ENCODE results near the gene ADAMTSL3. TPM values are rescaled to one million over a fixed set of nuclear protein-coding genes. Genes with fewer than 3 reads are reported as not detected.

Gene ADAMTSL3
- total RNA-seq, 4 donors from 2014 or later: 16.2 to 19.7 (median 19.3) TPM

DNA sequence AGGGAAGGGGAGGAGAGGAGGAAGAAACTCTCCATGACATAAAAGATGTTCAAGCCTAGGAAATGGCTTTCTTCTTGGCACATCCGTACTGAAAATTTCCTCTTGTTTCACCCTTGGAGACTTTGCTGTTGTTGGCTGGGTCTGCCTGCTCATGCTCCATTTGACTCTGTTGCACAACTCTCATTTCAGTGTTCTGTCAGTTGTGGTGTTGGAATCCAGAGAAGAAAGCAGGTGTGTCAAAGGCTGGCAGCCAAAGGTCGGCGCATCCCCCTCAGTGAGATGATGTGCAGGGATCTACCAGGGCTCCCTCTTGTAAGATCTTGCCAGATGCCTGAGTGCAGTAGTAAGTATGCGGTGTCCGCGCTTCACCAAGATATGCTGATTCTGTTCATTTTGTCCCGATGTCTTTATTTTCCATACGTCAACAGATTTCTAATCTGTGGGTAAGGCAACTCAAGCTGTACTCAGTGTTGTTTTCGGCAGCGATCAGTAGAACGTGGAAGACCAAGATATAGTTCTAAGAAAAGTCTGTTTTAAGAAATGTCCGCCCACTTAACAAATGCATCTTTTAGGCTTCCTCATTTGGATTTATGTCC is 316.5 kb downstream of the ADAMTSL3 start:
- Histone ChIP-seq H3K4me1 (no peaks in the 10 kb centered on the region), H3K27me3 (no peaks in the 10 kb centered on the region), H3K4me3 (no peak overlapping the region), H3K27ac (no peak overlapping the region), H3K9me3 (peaks cover 0 to 24% (median 2%) of the 10 kb centered on the region in 4 donors), H3K36me3 (no peaks in the 10 kb centered on the region)
- TF ChIP-seq EP300 (IDR thresholded peaks at IDR 0.05) (peak in 1 of 2 donors; percentile 53), POLR2A (IDR thresholded peaks at IDR 0.05) (no peak)
- TF ChIP-seq, protein P1, sequence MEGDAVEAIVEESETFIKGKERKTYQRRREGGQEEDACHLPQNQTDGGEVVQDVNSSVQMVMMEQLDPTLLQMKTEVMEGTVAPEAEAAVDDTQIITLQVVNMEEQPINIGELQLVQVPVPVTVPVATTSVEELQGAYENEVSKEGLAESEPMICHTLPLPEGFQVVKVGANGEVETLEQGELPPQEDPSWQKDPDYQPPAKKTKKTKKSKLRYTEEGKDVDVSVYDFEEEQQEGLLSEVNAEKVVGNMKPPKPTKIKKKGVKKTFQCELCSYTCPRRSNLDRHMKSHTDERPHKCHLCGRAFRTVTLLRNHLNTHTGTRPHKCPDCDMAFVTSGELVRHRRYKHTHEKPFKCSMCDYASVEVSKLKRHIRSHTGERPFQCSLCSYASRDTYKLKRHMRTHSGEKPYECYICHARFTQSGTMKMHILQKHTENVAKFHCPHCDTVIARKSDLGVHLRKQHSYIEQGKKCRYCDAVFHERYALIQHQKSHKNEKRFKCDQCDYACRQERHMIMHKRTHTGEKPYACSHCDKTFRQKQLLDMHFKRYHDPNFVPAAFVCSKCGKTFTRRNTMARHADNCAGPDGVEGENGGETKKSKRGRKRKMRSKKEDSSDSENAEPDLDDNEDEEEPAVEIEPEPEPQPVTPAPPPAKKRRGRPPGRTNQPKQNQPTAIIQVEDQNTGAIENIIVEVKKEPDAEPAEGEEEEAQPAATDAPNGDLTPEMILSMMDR (IDR thresholded peaks at IDR 0.05): no peak
- WGBS, 2 donors: 86 to 87% methylated on average over 12 of the region's 12 CpGs
- peak in 1 of 2 donors; percentile 38 for DNase-seq (ENCODE audit: low spot score in 2 of 2)

DNA sequence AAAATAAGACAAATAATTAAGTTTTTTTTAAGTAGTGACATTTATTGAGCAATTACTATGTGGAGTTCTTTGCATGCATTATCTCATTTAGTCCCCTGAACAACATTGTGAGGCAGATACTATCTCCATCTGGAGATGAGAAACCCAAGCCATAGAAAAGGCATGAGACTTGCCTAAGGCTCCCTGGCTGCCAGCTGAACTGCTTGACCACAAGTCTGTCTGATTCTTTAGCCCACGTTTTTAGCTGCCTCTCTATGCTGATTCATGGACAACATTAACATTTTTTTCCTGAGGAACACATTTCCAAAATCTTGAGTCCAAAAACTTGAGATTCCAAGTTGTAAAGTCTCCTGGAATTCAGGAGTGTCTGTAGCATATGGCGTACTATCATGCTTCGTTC is 318.1 kb downstream of the ADAMTSL3 start:
- no peak for DNase-seq (ENCODE audit: low spot score in 2 of 2)
- Histone ChIP-seq H3K9me3 (peaks cover 0 to 25% (median 0%) of the 10 kb centered on the region in 4 donors), H3K27ac (peak overlapping the region in 1 of 4 donors; percentile 33), H3K27me3 (no peaks in the 10 kb centered on the region), H3K36me3 (no peaks in the 10 kb centered on the region), H3K4me1 (no peaks in the 10 kb centered on the region), H3K4me3 (no peak overlapping the region)
- TF ChIP-seq POLR2A (IDR thresholded peaks at IDR 0.05) (no peak), EP300 (IDR thresholded peaks at IDR 0.05) (no peak)
- TF ChIP-seq, protein P1 (IDR thresholded peaks at IDR 0.05): no peak
- WGBS, 2 donors: 46 to 47% methylated on average over 3 of the region's 3 CpGs

DNA sequence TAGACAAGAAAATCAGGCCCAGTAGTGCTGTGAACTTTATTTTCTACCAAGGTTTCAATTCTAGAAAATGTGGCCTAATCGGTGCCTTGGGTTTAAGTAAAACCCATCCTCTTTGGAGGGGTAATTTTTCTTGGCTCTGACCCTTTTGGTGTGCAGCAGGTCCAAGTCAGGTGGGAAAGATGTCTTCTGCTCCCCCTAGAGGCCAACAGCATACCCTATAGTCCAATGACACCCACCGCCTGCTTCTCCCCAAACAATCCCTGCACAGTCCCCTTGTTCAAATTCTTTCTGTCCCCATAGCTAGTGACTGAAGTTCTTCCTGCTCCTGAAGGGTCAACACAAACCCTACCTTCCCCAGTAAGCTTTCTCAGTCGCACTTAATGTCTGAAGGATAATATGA is 319.9 kb downstream of the ADAMTSL3 start:
- 94 to 96% methylated on average over 3 of the region's 3 CpGs for WGBS, 2 donors
- no peak for DNase-seq (ENCODE audit: low spot score in 2 of 2)
- Histone ChIP-seq H3K4me1 (no peaks in the 10 kb centered on the region), H3K4me3 (no peak overlapping the region), H3K9me3 (peaks cover 0 to 15% (median 0%) of the 10 kb centered on the region in 4 donors), H3K27ac (no peak overlapping the region), H3K36me3 (no peaks in the 10 kb centered on the region), H3K27me3 (no peaks in the 10 kb centered on the region)
- TF ChIP-seq, protein P1 (IDR thresholded peaks at IDR 0.05): no peak
- TF ChIP-seq POLR2A (IDR thresholded peaks at IDR 0.05) (no peak), EP300 (IDR thresholded peaks at IDR 0.05) (no peak)

DNA sequence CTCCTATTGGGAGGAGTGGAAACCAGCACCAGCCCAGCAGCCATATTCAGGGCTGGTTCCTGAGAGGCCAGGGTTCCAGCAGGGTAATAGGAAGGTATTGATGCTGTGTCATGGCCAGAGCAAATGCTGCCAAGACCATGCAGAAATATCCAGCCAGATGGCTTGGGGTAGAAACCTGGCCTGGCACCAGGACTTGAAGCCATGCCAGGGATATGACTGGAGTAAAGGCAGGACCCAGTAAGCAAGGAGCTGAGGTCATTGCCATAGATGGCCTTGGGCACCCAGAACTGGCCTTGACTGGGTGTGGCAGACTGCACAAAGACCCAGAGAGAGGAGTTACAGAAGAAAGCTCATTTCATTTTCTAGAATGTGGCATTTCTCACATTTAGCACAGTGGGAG is 324.1 kb downstream of the ADAMTSL3 start:
- Histone ChIP-seq H3K4me1 (no peaks in the 10 kb centered on the region), H3K4me3 (no peak overlapping the region), H3K27me3 (no peaks in the 10 kb centered on the region), H3K36me3 (no peaks in the 10 kb centered on the region), H3K27ac (no peak overlapping the region), H3K9me3 (peaks cover 0 to 14% (median 0%) of the 10 kb centered on the region in 4 donors)
- TF ChIP-seq, protein P1 (IDR thresholded peaks at IDR 0.05): no peak
- no peak for TF ChIP-seq POLR2A (IDR thresholded peaks at IDR 0.05)
- TF ChIP-seq EP300 (IDR thresholded peaks at IDR 0.05): no peak
- DNase-seq (ENCODE audit: low spot score in 2 of 2): no peak

DNA sequence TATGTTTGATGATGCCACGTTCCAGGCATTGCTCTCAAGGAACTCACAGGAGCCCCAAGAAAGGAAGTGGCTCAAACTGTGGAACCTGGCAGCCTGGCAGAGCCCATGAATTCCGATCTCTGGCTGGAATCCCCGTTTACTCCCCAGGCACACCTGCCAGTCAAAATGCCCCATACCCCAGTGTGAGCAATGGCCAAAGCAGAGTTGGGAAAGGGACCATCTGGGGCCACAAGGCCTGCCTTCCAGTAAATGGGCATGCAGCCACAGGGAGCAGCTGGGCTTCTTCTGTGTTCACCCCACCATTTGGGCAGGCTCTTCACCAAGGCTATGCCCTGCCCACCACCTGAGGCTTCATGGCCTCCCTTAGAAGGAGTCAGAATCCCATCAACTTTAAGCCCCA is 324.7 kb downstream of the ADAMTSL3 start:
- no peak overlapping the region for H3K27ac ChIP-seq
- no peaks in the 10 kb centered on the region for H3K27me3 ChIP-seq
- no peak for DNase-seq (ENCODE audit: low spot score in 2 of 2)
- no peak for TF ChIP-seq EP300 (IDR thresholded peaks at IDR 0.05)
- TF ChIP-seq, protein P1 (IDR thresholded peaks at IDR 0.05): no peak
- TF ChIP-seq POLR2A (IDR thresholded peaks at IDR 0.05): no peak
- no peaks in the 10 kb centered on the region for H3K4me1 ChIP-seq
- H3K9me3 ChIP-seq: peaks cover 0 to 14% (median 0%) of the 10 kb centered on the region in 4 donors
- no peak overlapping the region for H3K4me3 ChIP-seq
- H3K36me3 ChIP-seq: no peaks in the 10 kb centered on the region
- WGBS, 2 donors: 87% methylated on average over 3 of the region's 3 CpGs
